WI38 (cell line): ENCODE data around the gene HSD17B12.
"Not testable (repeated sequence)": the region's sequence is repeated elsewhere in the genome, so short reads cannot be mapped to it uniquely, and the experiment has no call there.

Source experiments
- H3K4me3 ChIP-seq: 2 replicates; pipeline ENCODE4 v1.5.1; 2011; ENCODE audit warnings: low read depth, mild to moderate bottlenecking, control low read depth, low read length
- CTCF ChIP-seq: IDR thresholded peaks from 2 replicates; pipeline ENCODE4 v1.5.1; 2012; ENCODE audit warnings: low read depth, mild to moderate bottlenecking, control low read depth, low read length

Gene HSD17B12

GRCh38 chr11:43644621-43645299, 35.8 kb upstream of the HSD17B12 start:
- TF ChIP-seq CTCF, result no peak
- peak overlapping the region; percentile 98 for H3K4me3 ChIP-seq

GRCh38 chr11:43646767-43647166, 33.8 kb upstream of the HSD17B12 start:
- no peak for TF ChIP-seq CTCF

GRCh38 chr11:43648888-43649287, 31.6 kb upstream of the HSD17B12 start:
- no peak for TF ChIP-seq CTCF
- no peak overlapping the region for H3K4me3 ChIP-seq

More at GRCh38 chr11:43646767-43647166, 33.8 kb upstream of the HSD17B12 start:
- no peak overlapping the region for H3K4me3 ChIP-seq

GRCh38 chr11:43649501-43649900, 31.0 kb upstream of the HSD17B12 start:
- TF ChIP-seq CTCF, result no peak

GRCh38 chr11:43649921-43650320, 30.6 kb upstream of the HSD17B12 start:
- no peak overlapping the region for H3K4me3 ChIP-seq
- TF ChIP-seq CTCF, result no peak

More at GRCh38 chr11:43649501-43649900, 31.0 kb upstream of the HSD17B12 start:
- no peak overlapping the region for H3K4me3 ChIP-seq

GRCh38 chr11:43663018-43663417, 17.5 kb upstream of the HSD17B12 start:
- not testable (repeated sequence) for H3K4me3 ChIP-seq

GRCh38 chr11:43664295-43664694, 16.2 kb upstream of the HSD17B12 start:
- no peak for TF ChIP-seq CTCF
- H3K4me3 ChIP-seq, result no peak overlapping the region

GRCh38 chr11:43671284-43671683, 9.3 kb upstream of the HSD17B12 start:
- H3K4me3 ChIP-seq, result not testable (repeated sequence)
